ENCODE measurements around the gene B3GNT5. TPM values are rescaled to one million over a fixed set of nuclear protein-coding genes. Genes with fewer than 3 reads are reported as not detected.

The B3GNT5 gene
- total and polyA plus RNA-seq, 2 experiments from 2014 or later, result 4.9 to 6.4 TPM

DNA sequence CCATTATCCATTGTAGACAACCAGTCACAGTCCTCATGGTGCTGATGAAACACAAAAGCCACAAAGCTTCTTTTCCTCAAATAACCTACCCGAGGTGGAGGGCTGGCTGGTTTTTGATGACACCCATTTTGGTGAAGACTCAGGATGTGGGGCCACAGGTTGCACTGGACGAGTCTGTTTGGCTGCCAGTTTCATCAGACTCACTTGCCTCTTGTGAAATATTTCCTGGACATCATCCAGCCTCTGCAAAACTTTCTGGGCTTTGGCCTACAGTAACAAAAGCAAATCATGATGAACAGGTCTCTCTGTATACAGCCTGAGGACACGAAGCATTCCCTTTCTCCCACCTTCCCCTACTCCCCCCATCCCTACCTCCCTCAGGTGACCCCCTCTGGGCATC, 42.2 kb downstream of the B3GNT5 start:
- H3K79me2 ChIP-seq (replicated peaks; ENCODE audit: insufficient read depth), result no peaks in the 10 kb centered on the region; the same call in 1 of the 2 replicates
- Mint-ChIP-seq H3K27me3 (ENCODE audit: insufficient read depth, low read depth, poor library complexity) (peaks cover 6% of the 10 kb centered on the region), H3K9me3 (no peaks in the 10 kb centered on the region), H3K4me1 (peaks cover 16% of the 10 kb centered on the region), H3K4me3 (no peak overlapping the region), H3K27ac (no peak overlapping the region), H3K36me3 (ENCODE audit: low read depth) (peaks cover 26% of the 10 kb centered on the region)
- no peaks in the 10 kb centered on the region; the same call in 1 of the 2 replicates for H3K9me2 ChIP-seq (ENCODE audit: insufficient read depth)
- no peak for ATAC-seq
- no peaks in the 10 kb centered on the region for H3K27me3 ChIP-seq (ENCODE audit: insufficient read depth)
- TF ChIP-seq, protein P1, sequence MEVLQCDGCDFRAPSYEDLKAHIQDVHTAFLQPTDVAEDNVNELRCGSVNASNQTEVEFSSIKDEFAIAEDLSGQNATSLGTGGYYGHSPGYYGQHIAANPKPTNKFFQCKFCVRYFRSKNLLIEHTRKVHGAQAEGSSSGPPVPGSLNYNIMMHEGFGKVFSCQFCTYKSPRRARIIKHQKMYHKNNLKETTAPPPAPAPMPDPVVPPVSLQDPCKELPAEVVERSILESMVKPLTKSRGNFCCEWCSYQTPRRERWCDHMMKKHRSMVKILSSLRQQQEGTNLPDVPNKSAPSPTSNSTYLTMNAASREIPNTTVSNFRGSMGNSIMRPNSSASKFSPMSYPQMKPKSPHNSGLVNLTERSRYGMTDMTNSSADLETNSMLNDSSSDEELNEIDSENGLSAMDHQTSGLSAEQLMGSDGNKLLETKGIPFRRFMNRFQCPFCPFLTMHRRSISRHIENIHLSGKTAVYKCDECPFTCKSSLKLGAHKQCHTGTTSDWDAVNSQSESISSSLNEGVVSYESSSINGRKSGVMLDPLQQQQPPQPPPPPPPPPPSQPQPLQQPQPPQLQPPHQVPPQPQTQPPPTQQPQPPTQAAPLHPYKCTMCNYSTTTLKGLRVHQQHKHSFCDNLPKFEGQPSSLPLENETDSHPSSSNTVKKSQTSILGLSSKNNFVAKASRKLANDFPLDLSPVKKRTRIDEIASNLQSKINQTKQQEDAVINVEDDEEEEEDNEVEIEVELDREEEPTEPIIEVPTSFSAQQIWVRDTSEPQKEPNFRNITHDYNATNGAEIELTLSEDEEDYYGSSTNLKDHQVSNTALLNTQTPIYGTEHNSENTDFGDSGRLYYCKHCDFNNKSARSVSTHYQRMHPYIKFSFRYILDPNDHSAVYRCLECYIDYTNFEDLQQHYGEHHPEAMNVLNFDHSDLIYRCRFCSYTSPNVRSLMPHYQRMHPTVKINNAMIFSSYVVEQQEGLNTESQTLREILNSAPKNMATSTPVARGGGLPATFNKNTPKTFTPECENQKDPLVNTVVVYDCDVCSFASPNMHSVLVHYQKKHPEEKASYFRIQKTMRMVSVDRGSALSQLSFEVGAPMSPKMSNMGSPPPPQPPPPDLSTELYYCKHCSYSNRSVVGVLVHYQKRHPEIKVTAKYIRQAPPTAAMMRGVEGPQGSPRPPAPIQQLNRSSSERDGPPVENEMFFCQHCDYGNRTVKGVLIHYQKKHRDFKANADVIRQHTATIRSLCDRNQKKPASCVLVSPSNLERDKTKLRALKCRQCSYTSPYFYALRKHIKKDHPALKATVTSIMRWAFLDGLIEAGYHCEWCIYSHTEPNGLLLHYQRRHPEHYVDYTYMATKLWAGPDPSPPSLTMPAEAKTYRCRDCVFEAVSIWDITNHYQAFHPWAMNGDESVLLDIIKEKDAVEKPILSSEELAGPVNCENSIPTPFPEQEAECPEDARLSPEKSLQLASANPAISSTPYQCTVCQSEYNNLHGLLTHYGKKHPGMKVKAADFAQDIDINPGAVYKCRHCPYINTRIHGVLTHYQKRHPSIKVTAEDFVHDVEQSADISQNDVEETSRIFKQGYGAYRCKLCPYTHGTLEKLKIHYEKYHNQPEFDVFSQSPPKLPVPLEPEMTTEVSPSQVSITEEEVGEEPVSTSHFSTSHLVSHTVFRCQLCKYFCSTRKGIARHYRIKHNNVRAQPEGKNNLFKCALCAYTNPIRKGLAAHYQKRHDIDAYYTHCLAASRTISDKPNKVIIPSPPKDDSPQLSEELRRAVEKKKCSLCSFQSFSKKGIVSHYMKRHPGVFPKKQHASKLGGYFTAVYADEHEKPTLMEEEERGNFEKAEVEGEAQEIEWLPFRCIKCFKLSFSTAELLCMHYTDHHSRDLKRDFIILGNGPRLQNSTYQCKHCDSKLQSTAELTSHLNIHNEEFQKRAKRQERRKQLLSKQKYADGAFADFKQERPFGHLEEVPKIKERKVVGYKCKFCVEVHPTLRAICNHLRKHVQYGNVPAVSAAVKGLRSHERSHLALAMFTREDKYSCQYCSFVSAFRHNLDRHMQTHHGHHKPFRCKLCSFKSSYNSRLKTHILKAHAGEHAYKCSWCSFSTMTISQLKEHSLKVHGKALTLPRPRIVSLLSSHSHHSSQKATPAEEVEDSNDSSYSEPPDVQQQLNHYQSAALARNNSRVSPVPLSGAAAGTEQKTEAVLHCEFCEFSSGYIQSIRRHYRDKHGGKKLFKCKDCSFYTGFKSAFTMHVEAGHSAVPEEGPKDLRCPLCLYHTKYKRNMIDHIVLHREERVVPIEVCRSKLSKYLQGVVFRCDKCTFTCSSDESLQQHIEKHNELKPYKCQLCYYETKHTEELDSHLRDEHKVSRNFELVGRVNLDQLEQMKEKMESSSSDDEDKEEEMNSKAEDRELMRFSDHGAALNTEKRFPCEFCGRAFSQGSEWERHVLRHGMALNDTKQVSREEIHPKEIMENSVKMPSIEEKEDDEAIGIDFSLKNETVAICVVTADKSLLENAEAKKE (CRISPR knock-in tag; IDR thresholded peaks at IDR 0.05), result no peak
- no peak for TF ChIP-seq STAT1 (IDR thresholded peaks at IDR 0.05; ENCODE audit: unreplicated experiment)
- no peak for TF ChIP-seq JUNB (IDR thresholded peaks at IDR 0.05; ENCODE audit: unreplicated experiment)
- TF ChIP-seq POLR2AphosphoS5 (IDR thresholded peaks at IDR 0.05; ENCODE audit: low read depth), result no peak
- TF ChIP-seq NANOG (IDR thresholded peaks at IDR 0.05; ENCODE audit: borderline replicate concordance), result no peak
- TF ChIP-seq, protein P2, sequence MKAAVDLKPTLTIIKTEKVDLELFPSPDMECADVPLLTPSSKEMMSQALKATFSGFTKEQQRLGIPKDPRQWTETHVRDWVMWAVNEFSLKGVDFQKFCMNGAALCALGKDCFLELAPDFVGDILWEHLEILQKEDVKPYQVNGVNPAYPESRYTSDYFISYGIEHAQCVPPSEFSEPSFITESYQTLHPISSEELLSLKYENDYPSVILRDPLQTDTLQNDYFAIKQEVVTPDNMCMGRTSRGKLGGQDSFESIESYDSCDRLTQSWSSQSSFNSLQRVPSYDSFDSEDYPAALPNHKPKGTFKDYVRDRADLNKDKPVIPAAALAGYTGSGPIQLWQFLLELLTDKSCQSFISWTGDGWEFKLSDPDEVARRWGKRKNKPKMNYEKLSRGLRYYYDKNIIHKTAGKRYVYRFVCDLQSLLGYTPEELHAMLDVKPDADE (IDR thresholded peaks at IDR 0.05), result no peak
- no peak for TF ChIP-seq ZNF331 (CRISPR knock-in tag; IDR thresholded peaks at IDR 0.05; ENCODE audit: low read depth)
- TF ChIP-seq, protein P3, sequence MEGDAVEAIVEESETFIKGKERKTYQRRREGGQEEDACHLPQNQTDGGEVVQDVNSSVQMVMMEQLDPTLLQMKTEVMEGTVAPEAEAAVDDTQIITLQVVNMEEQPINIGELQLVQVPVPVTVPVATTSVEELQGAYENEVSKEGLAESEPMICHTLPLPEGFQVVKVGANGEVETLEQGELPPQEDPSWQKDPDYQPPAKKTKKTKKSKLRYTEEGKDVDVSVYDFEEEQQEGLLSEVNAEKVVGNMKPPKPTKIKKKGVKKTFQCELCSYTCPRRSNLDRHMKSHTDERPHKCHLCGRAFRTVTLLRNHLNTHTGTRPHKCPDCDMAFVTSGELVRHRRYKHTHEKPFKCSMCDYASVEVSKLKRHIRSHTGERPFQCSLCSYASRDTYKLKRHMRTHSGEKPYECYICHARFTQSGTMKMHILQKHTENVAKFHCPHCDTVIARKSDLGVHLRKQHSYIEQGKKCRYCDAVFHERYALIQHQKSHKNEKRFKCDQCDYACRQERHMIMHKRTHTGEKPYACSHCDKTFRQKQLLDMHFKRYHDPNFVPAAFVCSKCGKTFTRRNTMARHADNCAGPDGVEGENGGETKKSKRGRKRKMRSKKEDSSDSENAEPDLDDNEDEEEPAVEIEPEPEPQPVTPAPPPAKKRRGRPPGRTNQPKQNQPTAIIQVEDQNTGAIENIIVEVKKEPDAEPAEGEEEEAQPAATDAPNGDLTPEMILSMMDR (conservative IDR thresholded peaks at IDR 0.05; ENCODE audit: low read depth in 2 of 2), result no peak
- TF ChIP-seq, protein P4, sequence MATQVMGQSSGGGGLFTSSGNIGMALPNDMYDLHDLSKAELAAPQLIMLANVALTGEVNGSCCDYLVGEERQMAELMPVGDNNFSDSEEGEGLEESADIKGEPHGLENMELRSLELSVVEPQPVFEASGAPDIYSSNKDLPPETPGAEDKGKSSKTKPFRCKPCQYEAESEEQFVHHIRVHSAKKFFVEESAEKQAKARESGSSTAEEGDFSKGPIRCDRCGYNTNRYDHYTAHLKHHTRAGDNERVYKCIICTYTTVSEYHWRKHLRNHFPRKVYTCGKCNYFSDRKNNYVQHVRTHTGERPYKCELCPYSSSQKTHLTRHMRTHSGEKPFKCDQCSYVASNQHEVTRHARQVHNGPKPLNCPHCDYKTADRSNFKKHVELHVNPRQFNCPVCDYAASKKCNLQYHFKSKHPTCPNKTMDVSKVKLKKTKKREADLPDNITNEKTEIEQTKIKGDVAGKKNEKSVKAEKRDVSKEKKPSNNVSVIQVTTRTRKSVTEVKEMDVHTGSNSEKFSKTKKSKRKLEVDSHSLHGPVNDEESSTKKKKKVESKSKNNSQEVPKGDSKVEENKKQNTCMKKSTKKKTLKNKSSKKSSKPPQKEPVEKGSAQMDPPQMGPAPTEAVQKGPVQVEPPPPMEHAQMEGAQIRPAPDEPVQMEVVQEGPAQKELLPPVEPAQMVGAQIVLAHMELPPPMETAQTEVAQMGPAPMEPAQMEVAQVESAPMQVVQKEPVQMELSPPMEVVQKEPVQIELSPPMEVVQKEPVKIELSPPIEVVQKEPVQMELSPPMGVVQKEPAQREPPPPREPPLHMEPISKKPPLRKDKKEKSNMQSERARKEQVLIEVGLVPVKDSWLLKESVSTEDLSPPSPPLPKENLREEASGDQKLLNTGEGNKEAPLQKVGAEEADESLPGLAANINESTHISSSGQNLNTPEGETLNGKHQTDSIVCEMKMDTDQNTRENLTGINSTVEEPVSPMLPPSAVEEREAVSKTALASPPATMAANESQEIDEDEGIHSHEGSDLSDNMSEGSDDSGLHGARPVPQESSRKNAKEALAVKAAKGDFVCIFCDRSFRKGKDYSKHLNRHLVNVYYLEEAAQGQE (IDR thresholded peaks at IDR 0.05; ENCODE audit: unreplicated experiment), result no peak
- TF ChIP-seq EZH2phosphoT487 (IDR thresholded peaks at IDR 0.05; ENCODE audit: unreplicated experiment), result no peak
- no peak for TF ChIP-seq ZNF114 (CRISPR knock-in tag; IDR thresholded peaks at IDR 0.05)
- no peak for TF ChIP-seq EZH2 (IDR thresholded peaks at IDR 0.05; ENCODE audit: low read depth, unreplicated experiment)
- TF ChIP-seq CREB1 (CRISPR knock-in tag; IDR thresholded peaks at IDR 0.05; ENCODE audit: low read depth), result no peak
- H3K4me1 ChIP-seq (ENCODE audit: insufficient read depth), result peaks cover 15% of the 10 kb centered on the region
- H3K27ac ChIP-seq (ENCODE audit: low read depth), result no peak overlapping the region
- H4K20me1 ChIP-seq (replicated peaks; ENCODE audit: insufficient read depth), result no peaks in the 10 kb centered on the region
- no peak overlapping the region for H3K4me2 ChIP-seq
- DNase-seq (ENCODE audit: low spot score), result no peak
- no peaks in the 10 kb centered on the region for H3F3A ChIP-seq (replicated peaks; ENCODE audit: low read depth)
- no peak overlapping the region for H3K4me3 ChIP-seq
- H2AFZ ChIP-seq, result no peak overlapping the region
- peaks cover 7% of the 10 kb centered on the region; the same call in 1 of the 2 replicates for H3K36me3 ChIP-seq (ENCODE audit: insufficient read depth)
